HAP-1 (cell line): ENCODE results near the gene ARPC5.

Experiments
- DNase-seq, 2 experiments: peaks; one replicate each; pipeline ENCODE4 v3.0.0-alpha.2; 2016 to 2020; ENCODE audit warnings: low spot score in 2 of 2
- H3K27me3 ChIP-seq: fragments of 250-450 bp; sonication (Bioruptor Pico); 2 replicates; pipeline ENCODE4 v1.5.1; 2020; ENCODE audit warnings: low read depth, mild to moderate bottlenecking, moderate library complexity
- H3K36me3 ChIP-seq: fragments of 250-450 bp; sonication (Bioruptor Pico); replicated peaks from 2 replicates; pipeline ENCODE4 v1.5.1; 2020; ENCODE audit warnings: mild to moderate bottlenecking
- H3K4me1 ChIP-seq: fragments of 250-450 bp; sonication (Bioruptor Pico); 2 replicates; pipeline ENCODE4 v1.5.1; 2020; ENCODE audit warnings: mild to moderate bottlenecking
- H3K4me3 ChIP-seq: fragments of 250-450 bp; sonication (Bioruptor Pico); 2 replicates; pipeline ENCODE4 v1.5.1; 2020; ENCODE audit warnings: mild to moderate bottlenecking, moderate library complexity
- H3K9me3 ChIP-seq: fragments of 250-450 bp; sonication (Bioruptor Pico); 2 replicates; pipeline ENCODE4 v1.5.1; 2020; ENCODE audit warnings: mild to moderate bottlenecking, moderate library complexity
- in situ Hi-C: fragments of 300-500 bp; cut with MboI; formaldehyde crosslinking; loops from 3 replicates; pipeline ENCODE4 v1.14.3; 2020; ENCODE audit warnings: low sequenced_read_pairs, inconsistent platforms, mixed read lengths

Gene ARPC5

DNA sequence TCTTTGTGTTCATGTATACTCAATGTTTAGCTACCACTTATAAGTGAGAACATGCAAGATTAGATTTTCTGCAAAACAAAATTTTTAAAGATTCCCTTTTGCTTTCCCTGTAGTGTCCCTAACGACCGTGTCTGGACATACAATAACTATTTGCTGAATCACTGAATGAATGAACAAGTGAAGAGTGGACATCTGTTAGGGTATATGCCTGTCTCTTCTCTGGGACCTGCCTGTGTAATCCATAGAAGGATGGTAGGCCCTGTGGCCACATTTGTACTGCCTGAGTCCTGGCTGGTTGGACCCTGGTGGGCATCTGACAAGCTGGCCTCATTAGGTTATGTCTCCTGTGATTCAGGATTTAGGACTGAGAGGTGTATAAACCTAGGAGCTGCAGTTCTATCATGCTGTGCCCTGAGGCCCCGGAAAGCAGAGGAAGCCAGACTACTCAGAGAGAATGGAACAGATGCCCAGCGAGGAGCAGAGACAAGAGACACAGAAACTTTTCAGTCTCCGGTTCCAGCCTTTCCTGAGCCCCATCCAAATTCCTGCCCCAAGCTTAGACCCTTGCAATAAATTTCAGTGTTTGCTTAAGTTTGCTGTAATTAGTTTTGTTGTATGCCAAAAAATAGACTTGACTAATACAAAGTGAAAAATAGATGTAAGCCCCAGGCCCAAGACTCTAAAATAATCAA, 37.8 kb downstream of the ARPC5 start:
- H3K4me1 ChIP-seq: peaks cover 7% of the 10 kb centered on the region; the same call in 1 of the 2 replicates
- H3K36me3 ChIP-seq: no peaks in the 10 kb centered on the region
- no peaks in the 10 kb centered on the region for H3K9me3 ChIP-seq
- H3K27me3 ChIP-seq: no peaks in the 10 kb centered on the region
- in situ Hi-C loops: no loop called here
- DNase-seq: no peak
- H3K4me3 ChIP-seq: no peak overlapping the region

DNA sequence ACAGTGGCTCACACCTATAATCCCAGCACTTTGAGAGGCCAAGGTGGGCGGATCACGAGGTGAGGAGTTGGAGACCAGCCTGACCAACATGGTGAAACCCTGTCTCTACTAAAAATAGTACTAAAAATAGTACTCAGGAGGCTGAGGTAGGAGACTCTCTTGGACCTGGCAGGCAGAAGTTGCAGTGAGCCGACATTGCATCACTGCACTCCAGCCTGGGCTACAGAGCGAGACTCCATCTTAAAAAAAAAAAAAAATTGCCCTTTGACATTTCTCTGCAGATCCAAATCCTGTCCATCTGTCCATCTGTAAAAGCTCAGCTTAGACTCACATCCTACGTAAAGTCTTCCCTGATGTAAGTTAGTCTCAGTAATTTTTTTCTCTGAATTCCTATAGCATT, 39.1 kb downstream of the ARPC5 start:
- H3K27me3 ChIP-seq: no peaks in the 10 kb centered on the region
- no peak overlapping the region for H3K4me3 ChIP-seq
- no peak for DNase-seq
- H3K9me3 ChIP-seq: no peaks in the 10 kb centered on the region
- H3K4me1 ChIP-seq: peaks cover 7% of the 10 kb centered on the region; the same call in 1 of the 2 replicates
- no peaks in the 10 kb centered on the region for H3K36me3 ChIP-seq
- in situ Hi-C loops: no loop called here

DNA sequence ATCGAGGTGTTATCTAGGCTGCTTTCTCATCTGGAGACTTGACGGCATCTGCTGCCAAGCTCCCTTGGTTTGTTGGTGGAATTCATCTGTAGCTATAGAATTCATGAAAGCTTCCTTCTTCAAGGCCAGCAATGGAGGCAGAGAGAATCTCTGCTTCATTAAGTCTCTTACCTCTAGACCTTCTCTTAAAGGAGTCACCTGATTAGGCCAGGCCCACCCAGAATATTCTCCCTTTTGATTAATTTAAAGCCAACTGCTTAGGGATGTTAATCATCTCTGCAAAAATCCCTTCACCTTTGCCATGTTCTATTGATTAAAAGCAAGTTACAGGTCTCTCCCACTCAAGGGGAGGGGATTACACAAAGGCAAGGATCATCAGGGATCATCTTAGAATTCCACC, 40.0 kb downstream of the ARPC5 start:
- in situ Hi-C loops: no loop called here
- Histone ChIP-seq H3K9me3 (no peaks in the 10 kb centered on the region), H3K27me3 (no peaks in the 10 kb centered on the region), H3K4me3 (no peak overlapping the region), H3K36me3 (no peaks in the 10 kb centered on the region), H3K4me1 (peaks cover 7% of the 10 kb centered on the region; the same call in 1 of the 2 replicates)
- DNase-seq: no peak

DNA sequence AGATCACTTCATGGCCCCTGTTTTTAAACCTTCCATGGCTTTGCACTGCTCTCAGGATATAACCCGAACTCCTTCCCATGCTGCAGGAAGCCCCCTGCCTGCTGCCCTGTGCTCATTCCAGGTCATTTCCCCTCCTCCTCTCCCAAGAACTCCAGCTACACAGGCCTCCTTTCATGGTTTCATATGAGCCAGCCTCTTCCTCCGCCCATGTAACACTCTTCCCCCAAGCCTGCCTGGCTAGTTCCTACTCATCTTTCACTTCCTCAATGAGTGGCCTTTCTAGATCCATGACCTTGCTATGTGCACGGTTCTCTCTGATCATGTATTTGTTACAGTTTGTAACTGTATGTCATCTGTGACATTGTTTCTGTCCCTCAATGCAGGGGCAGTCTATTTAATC, 42.2 kb downstream of the ARPC5 start:
- in situ Hi-C loops: no loop called here
- Histone ChIP-seq H3K4me1 (peaks cover 7% of the 10 kb centered on the region; the same call in 1 of the 2 replicates), H3K27me3 (no peaks in the 10 kb centered on the region), H3K9me3 (no peaks in the 10 kb centered on the region), H3K4me3 (no peak overlapping the region), H3K36me3 (no peaks in the 10 kb centered on the region)
- no peak for DNase-seq

DNA sequence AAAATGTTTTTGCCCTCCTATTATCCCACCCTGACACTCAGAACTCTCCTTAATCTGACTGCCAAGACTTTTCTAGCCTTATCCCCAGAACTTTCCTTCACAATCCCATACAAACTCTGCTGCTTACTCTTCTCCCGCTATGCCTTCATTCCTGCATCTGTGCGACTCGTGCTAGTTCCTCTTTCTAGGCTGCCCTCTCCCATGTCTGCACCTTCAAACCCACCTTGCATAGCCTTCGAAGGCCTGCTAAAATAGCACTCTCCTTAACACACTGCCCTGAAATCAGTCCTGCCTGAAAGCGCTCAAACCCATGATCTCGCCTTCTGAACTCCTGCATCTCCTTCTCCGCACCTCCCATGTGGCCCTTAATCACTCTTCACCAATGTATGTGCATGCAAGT, 42.9 kb downstream of the ARPC5 start:
- no peak for DNase-seq
- Histone ChIP-seq H3K36me3 (no peaks in the 10 kb centered on the region), H3K4me3 (no peak overlapping the region), H3K4me1 (peaks cover 7% of the 10 kb centered on the region; the same call in 1 of the 2 replicates), H3K9me3 (no peaks in the 10 kb centered on the region), H3K27me3 (no peaks in the 10 kb centered on the region)
- in situ Hi-C loops: no loop called here

DNA sequence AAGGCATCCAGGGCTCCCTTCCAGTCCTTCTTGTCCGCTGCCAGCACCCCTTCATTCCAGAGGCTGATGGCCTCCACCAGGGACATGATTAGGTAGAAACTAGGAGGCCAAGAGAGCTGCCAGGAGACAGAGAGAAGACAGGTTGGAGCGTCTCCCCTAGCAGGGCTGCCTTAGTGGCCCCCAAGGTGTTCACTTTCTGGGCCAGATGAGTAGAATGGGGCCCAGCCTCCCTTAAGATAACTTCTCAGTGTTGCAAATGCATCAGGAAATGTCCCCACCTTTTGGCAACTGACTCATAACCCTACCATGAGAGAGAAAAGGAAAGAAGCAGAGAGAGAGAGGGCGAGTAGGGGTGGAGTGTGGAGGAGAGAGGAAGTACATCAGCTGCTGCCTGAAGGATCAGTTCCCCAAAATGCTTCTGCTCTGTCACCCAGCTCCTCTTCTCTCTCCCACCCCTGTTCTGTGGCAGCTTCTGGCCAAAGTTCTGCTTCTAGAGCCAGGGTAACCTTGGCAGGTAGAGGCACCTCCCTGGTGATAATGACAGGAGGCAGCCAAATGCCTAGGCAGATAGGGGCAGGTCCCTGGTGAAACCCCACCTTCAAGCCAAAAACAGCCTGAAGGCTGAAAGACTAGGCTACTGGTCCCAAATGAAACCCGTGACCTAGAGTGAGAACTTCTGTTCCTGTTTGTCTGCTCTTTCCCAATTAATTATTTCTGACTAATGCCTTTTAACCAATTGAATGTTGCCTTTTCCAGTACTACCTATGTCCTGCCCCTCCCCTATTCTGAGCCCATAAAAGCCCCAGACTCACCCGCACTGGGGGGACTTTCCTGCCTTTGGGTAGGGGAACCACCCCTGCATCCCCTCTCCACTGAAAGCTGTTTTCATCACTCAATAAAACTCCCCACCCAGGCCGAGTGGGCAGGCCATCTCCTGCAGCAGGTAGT, 45.1 kb downstream of the ARPC5 start, which contains the start of gene NCF2:
Gene NCF2 (minus strand): TSS at position 216 of the 948 bp plus-strand sequence. CDS start 130 bp downstream, at position 86.
- Histone ChIP-seq H3K27me3 (no peaks in the 10 kb centered on the region), H3K4me3 (no peak within 1 kb of the TSS), H3K4me1 (peaks cover 7% of the 10 kb centered on the region; the same call in 1 of the 2 replicates), H3K9me3 (no peaks in the 10 kb centered on the region), H3K36me3 (no peaks in the 10 kb centered on the region)
- in situ Hi-C loops: no loop called here
- DNase-seq: no peak

DNA sequence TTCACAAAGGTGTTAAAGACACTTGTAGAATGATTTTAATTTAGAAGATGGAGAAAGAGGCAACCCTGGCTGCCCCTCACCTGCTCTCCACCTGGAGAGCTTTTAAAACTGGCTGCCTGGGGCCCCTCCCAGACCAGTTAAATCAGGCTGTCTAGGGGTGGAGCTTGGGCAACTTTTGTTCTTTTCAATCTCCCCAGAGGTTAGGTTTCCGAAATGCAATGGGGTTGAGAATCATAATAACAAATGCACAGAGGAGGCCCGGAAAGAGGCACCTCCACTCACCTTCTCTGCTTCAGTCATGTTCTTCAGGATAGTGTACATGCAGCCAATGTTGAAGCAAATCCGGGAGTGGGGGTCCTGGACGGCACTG, 45.7 kb downstream of the ARPC5 start:
- H3K4me3 ChIP-seq: no peak overlapping the region
- no peaks in the 10 kb centered on the region for H3K36me3 ChIP-seq
- H3K4me1 ChIP-seq: peaks cover 7% of the 10 kb centered on the region; the same call in 1 of the 2 replicates
- H3K9me3 ChIP-seq: no peaks in the 10 kb centered on the region
- in situ Hi-C loops: no loop called here
- H3K27me3 ChIP-seq: no peaks in the 10 kb centered on the region
- no peak for DNase-seq

DNA sequence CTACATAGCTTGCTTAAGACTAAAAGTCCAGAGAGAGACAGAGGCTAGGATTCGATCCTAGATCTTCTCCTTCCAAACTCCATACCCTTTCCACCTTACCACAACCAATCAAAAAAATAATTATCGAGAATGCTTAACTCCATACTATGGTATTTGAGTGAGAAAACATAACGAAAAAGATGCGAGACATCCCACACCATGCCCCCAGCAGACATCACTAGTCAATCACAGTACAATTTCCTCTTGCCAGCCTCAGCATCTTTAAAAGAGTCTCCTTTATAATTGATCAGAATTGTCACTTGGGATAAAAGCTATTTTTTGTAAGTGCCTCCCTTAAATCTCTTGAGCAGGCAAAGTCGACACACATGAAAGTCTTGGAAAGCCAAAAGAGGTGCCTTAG, 46.2 kb downstream of the ARPC5 start:
- Histone ChIP-seq H3K36me3 (no peaks in the 10 kb centered on the region), H3K9me3 (no peaks in the 10 kb centered on the region), H3K4me3 (no peak overlapping the region), H3K4me1 (peaks cover 6% of the 10 kb centered on the region; the same call in 1 of the 2 replicates), H3K27me3 (no peaks in the 10 kb centered on the region)
- in situ Hi-C loops: no loop called here
- no peak for DNase-seq

DNA sequence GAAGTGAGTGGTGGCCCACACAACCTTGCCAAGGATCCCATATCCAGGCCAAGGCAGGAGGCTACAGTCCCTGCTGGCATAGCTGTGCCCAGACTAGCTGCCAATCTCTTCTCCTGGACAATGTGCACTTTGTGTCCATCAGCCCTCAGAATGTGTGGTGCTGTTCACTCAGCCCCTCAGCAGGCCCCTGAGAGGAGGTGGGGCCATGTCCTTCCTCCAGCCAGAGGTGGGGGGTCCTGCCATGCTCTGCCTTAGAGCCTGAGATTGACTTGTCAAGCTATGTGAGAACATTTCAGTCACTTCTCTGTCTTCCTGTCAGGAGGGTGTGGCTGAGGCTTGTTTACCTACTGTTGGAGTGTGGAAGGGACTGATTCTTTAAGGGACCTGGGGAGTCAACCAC, 46.8 kb downstream of the ARPC5 start:
- peaks cover 3% of the 10 kb centered on the region; the same call in 1 of the 2 replicates for H3K4me1 ChIP-seq
- no peaks in the 10 kb centered on the region for H3K9me3 ChIP-seq
- in situ Hi-C loops: no loop called here
- no peaks in the 10 kb centered on the region for H3K36me3 ChIP-seq
- no peak overlapping the region for H3K4me3 ChIP-seq
- no peak for DNase-seq
- H3K27me3 ChIP-seq: no peaks in the 10 kb centered on the region

DNA sequence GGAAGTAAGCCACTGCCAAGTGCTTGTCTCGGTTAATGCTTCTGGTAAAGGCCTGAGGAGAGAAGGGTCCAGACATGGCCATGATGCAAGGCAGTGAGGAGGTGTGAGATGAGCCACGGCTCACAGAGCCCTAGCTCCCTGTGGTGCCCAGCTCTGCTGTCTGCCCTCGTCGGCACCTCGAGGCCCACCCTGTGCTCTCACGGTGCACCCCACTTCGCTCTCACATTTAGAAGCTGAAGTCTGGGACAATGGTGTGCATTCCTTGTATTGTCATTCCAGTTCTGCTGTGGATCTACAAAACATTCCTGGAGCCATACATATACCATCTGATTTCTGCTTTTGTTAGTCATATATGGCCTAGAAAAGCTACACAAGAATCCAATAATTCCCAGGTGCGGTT, 48.7 kb downstream of the ARPC5 start:
- no peaks in the 10 kb centered on the region for H3K36me3 ChIP-seq
- H3K27me3 ChIP-seq: no peaks in the 10 kb centered on the region
- no peak for DNase-seq
- H3K4me1 ChIP-seq: no peaks in the 10 kb centered on the region
- in situ Hi-C loops: no loop called here
- no peaks in the 10 kb centered on the region for H3K9me3 ChIP-seq
- no peak overlapping the region for H3K4me3 ChIP-seq

DNA sequence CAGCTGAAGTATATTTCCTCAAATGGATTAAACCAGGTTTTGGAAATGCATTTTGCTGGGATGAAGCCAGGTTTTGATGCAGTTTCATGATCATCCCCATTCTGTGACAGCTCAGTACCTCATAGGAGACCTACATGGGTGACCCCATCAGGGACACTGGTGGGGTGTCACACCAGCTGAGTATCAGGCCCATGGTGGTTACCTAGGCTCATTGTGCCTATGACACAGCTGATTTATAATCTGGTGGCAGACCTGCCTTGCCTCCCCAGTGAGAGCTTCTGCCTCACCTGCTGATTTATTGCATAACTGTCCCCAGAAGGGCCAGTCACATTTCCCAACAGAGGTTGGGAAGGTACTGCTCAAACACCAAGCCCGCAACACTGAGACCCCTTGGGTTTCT, 49.1 kb downstream of the ARPC5 start:
- in situ Hi-C loops: no loop called here

DNA sequence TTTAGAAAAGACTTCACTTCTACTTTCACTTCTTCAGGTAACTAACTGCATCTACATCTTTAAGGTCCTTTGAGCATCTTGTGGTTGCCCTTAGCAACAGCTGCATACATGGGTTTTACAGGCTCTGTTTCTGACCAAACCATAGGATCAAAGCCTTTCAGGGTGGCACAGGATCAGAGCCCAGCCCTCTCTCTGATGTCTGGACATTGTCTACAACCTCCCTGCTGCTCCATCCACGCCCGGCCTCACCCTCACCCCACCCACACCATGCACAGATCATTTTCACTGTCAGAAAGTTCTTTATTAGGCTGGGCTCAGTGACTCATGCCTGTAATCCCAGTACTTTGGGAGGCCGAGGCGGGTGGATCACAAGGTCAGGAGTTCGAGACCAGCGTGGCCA, 50.5 kb downstream of the ARPC5 start:
- Histone ChIP-seq H3K27me3 (no peaks in the 10 kb centered on the region), H3K9me3 (no peaks in the 10 kb centered on the region), H3K36me3 (no peaks in the 10 kb centered on the region), H3K4me1 (no peaks in the 10 kb centered on the region), H3K4me3 (no peak overlapping the region)
- no peak for DNase-seq
- in situ Hi-C loops: no loop called here

More for the DNA sequence above, 49.1 kb downstream of the ARPC5 start:
- Histone ChIP-seq H3K27me3 (no peaks in the 10 kb centered on the region), H3K4me1 (no peaks in the 10 kb centered on the region), H3K36me3 (no peaks in the 10 kb centered on the region), H3K4me3 (no peak overlapping the region), H3K9me3 (no peaks in the 10 kb centered on the region)
- DNase-seq: no peak

DNA sequence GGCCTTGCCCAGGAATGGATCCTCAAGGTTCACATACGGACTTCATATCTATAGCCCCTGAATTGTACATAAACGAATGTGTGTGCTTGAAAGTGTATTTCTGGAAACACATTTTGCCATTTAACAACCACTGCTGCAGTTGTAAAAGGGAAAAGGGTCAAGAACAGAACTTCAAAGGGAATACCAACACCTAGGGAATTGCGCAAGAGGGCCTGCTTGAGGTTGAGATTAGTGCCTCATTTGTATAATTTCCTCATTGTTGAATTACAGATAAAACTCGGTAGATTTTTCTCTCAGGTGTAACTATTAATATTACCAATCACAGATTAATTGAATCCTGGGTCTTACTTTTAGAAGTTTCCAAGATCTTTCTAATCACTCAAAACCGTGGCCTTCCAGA, 51.4 kb downstream of the ARPC5 start:
- DNase-seq: no peak
- in situ Hi-C loops: no loop called here
- H3K4me3 ChIP-seq: no peak overlapping the region
- no peaks in the 10 kb centered on the region for H3K36me3 ChIP-seq
- H3K9me3 ChIP-seq: no peaks in the 10 kb centered on the region
- H3K4me1 ChIP-seq: no peaks in the 10 kb centered on the region
- no peaks in the 10 kb centered on the region for H3K27me3 ChIP-seq

DNA sequence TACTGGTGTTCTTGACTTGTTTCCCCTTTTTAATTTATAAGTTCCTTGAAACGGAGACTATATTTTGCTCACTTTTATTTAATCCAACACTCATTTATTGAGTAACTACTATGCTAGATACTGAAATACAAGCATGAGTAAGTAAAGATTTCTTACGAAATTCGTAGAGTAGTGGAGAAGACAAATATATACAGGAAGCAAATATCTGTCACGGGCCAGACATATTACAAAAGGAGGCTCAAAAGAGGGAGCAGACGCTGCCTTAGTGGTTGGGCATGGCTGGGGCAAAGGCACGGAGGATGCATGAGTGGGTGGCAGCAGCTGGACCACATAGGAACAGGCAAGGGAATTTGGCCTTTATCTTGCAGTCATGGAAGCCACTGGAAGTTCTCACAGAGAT, 52.1 kb downstream of the ARPC5 start:
- Histone ChIP-seq H3K27me3 (no peaks in the 10 kb centered on the region), H3K9me3 (no peaks in the 10 kb centered on the region), H3K4me3 (no peak overlapping the region), H3K4me1 (no peaks in the 10 kb centered on the region), H3K36me3 (no peaks in the 10 kb centered on the region)
- in situ Hi-C loops: no loop called here
- DNase-seq: no peak
